Inferior parietal cortex (tissue), 1 donor: ENCODE data around the gene CSF1.

Experiments
- DNase-seq: peaks from one replicate; pipeline ENCODE4 v3.0.0-alpha.2; 2016; ENCODE audit errors: extremely low spot score

Gene CSF1

DNA sequence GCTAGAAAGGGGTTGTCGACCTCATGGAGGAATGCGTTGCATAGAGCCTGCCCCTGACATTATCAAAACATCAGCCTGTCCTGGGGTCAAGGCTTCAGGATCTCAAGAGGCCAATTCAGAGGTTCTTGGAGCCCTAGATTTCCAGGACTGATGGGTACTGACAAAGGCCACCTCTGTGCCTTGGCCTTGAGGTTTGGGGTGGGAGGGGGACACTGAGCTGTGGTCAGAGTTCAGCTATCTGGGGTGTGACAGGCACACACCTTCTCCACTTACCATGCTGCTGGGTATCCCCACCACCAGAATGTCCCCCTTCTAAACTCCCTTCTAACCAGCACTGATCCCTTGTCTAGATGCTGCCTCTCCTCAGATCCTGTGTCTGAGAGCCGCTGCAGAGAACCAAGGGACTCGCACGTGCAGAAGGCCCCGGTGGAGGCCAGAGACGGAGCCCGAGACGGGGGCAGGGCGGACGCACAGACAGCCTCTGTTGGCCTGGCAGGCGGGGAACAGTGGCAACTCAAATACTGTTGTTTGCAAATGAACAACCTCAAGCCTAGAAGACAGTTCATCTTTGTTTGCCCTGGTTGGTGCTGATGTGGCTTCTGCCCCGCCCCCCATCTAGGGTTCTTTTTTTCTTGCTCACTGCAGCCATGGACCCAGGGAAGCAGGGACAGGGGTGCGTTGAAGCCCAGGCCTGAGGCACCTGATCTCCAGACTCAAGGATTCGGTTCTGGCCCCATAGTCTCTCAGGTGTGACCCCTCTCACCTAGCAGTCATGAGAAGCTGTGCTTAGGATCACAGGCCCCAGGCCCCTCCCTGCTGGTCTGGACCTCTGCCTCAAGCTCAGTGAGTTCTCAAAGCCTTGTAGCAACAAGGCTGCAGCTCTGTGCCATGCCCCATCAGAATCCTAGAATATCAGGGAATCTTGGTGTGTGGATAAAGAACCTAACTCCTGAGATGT lies 28.1 kb upstream of the CSF1 start:
- peak; percentile 73 for DNase-seq

DNA sequence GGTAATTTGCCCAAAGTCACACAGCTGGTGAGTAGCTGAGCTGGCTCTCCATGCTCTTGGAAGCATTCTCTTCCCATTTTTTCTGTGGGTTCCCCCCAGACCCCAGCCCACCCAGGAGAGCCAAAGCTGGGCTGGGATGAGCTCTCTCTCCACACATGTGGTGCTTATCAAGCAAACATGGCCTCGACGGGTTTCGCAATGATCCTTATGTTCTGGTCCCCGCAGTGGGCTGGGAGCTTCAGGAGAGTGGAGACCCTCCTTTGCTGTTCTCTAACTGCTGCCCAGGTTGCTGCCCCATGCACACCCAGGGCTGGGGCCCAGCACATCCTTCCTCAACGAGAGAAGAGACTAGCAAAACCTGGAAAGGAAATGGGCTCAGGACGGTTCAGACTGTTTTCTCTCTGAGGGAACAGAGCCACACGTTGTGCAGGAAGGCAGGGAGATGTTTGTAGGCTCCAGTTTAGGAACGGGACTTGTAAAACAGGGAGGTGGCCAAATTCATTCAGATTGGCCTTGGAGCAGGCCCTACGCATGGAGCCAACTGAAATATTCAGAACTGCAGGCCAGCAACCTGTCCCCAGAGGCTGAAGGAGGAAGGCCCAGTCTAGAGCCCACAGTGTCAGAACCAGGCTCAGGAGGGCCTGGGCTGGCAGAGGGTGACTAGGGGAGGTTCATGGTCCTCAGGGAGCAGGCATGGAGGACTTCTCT lies 27.2 kb upstream of the CSF1 start:
- DNase-seq: no peak

DNA sequence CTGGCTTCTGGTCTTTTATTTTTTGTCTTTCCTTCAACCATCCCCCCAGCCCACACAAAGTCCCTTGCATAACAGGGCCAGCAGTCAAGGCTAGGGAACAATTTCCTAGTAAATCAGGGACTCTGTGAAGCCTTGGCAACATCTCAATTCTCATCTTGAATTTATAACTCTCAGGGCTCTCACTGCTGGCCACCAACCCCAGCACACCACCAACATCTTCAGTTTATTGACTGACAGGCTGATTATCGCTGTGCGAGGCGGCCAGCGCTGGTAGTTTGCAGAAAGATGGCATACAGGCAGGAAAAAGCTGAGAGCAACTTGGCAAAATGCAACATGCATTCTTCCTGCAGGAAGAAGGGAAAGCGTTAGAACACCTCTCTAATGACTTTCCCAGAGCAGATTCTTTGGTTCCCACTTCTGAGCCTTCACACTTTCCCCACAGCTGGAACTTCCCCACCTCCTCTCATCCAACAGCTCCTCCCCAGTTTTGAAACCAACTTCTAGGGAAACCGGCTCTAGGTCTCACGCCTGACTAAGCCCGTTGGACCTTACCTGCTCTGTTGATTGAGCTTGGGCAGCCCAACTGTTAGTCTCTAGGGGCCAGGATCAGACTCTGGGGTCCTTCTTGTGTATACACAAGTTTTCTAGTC lies 26.3 kb upstream of the CSF1 start:
- DNase-seq: no peak

DNA sequence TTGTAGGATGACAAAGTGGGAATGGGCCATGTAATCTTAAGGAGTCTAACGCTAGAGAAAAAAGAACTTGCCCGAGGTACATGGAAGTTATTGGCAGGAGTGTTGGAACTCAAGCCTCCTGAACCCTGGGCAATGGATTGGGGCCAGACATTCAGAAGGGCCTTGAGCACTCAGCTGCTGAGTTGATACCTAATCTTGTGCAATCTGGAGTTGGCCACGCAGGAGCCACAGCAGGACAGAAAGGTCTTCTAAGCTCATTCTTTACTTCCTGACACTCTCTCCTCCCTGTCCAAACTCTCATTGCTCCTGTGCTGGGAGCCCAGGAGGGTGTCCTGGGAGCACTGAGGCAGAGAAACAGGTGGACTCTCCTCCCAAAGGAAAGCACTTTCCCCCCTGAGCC lies 25.1 kb upstream of the CSF1 start:
- DNase-seq: no peak

DNA sequence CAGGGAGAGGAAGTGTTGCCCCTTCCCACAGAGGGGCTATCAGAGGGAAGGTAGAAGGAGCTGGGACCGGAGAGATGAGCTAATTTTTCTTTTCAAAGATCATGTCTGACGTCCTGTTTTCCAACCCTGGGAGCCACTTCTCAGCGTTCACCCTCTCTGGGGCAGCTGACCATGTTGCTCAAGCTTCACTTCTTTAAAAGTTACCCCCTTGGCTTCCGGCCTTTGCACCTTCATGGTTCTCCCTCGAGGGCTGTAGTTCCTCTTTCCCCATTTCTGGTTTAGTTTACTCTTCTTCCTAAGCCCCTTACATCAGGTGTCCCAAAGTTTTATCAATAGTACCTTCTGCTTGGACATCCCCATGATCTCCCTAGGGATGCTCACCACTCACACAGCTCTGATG lies 23.8 kb upstream of the CSF1 start:
- DNase-seq: no peak

DNA sequence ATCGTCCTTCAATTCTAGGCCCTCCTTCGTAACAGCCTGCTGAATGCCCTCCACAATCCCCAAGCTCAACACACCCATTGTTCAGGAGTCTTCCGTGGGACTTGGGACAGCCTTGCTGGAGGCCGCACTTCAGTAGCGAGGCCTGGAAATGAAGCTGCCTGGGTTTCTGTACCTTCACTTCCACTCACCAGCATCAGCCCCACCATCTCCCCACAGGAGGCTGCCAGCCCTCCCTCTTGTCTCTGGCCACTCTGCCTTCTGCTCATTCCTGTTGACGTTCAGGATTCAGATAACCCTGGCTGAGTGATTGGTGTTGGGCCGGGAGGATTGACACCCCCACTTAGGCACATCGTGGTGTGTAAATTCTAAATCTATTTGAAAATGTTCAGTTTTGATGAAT lies 23.4 kb upstream of the CSF1 start:
- DNase-seq: no peak

DNA sequence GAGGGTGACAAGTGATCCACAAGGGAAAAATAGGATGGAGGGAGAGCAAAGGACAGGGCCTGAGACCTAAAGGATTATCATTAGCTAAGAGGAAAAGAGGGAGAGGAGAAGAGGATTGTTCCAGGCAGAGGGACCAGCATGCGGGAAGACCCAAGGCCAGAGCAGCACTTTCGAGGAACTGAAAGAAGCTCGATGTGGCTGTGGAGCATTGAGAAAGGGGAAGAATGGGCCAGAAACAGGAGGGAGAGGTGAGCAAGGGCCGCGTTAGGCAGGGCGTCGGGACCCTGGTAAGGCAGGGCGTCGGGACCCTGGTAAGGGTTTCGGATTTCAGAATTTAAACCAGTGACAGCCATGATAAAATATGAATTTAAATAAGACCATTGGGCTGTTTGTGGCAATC lies 22.8 kb upstream of the CSF1 start:
- no peak for DNase-seq

DNA sequence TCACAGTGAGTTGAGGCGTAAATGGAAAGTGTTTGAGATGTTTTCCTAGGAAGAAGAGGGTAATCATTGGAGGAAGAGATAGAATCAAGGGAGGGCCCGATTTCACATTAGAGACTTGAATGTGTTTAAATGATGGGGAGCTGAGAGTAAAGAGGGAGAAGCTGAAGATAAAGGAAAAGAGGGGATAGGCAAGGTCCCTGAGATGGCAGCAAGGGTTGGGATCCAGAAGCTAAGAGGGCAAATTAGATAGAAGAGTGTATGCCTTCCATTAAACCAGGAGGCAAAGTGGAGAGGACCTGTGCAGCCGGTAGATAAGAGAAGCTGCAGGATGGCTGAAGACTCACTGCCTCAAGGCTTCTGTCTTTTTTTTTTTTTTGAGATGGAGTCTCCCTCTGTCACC lies 21.6 kb upstream of the CSF1 start:
- DNase-seq: no peak

DNA sequence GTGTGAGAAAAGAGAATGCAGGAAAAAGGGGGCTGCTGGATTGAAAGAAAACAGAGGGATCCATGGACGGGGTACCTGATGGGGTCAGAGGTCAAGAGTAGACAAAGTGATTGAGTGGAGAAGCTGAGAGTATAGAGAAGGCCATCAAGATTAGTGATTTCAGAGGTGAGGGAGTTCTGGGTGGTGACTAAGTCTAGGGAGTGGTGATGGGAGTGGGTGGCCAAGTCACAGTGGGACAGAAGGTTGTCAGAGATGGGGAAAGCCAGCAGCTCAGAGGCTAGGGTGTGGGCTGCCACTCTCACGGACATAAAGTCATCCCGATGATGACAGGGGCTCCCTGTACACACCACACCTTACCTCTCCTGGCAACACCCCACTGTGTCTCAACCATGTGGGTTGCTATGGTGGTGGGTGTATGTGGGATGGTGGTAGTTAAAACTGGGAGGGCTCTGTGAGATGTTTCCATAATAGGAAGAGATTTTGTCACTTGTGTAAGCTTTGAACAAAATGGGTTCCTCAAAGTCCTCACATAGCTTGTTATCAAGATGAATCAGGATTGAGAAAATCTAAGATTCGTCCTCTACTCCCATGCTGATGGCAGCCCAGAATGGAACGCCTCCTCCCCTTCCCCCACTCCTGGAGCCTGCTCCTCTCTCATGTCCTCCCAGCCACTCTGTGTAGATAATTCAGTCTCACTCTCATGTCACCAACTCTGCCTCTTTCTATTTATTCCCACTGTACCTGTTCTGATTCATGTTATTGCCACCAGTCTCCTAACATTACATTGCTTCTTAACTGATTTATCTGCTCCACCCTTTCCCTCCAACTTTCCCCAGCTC lies 20.3 kb upstream of the CSF1 start:
- DNase-seq: no peak

DNA sequence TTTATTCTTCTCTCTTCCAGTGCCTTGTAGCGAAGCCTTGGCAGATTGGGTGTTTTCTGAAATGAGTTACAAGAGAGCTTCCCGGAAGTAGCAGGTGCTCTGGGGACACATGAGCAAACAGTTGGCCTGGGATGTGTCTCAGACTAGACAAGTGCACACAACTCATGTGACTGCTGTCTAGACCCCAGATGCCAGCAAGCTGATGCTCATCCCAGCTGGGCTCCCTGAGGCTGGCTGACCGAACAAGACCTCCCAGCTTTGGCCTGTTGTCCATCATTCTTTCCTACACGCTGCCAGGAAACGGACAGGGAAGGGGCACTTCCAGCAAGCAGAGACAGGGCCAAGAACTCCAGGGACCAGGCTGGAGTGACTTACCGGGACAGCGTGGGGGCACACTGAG lies 18.7 kb upstream of the CSF1 start:
- no peak for DNase-seq

DNA sequence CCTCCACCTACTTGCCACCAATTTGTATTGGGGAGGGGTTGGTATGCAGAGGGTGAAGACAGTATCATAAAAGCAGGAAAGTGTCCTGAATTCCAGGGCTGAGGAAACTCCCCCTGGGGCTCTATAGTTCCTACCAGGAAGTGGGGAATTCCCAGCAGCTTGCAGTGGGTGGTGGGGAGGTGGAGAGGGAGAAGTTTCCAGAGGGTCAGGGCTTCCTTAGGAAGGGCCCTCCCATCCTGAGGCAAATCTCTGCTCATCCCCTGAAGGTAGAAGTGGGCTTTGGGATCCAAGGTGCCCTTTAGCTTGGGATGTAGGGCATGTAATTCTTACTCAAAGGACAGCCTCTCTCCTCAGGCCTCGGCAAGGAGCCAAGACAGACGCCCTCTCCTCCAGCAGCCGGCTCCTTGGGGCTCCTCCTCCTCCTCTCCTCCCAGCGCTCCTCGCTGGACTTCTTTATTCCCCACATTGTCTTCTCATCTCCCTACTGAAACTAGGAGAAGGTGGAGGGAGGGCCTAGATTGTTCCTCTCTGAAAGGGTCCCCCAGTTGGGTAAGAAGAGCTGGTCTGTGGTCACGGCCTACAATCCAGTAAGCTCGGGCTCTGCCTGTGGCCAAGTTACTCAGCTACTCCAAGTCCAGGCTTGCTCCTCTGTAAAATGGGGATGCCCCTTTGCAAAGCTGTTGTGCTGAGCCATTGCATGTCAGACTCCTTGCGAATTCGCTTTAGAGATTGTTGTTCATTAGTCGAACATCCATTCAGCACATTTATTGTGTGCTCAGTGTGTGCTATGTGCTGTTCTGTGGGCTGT lies 17.9 kb upstream of the CSF1 start:
- no peak for DNase-seq

DNA sequence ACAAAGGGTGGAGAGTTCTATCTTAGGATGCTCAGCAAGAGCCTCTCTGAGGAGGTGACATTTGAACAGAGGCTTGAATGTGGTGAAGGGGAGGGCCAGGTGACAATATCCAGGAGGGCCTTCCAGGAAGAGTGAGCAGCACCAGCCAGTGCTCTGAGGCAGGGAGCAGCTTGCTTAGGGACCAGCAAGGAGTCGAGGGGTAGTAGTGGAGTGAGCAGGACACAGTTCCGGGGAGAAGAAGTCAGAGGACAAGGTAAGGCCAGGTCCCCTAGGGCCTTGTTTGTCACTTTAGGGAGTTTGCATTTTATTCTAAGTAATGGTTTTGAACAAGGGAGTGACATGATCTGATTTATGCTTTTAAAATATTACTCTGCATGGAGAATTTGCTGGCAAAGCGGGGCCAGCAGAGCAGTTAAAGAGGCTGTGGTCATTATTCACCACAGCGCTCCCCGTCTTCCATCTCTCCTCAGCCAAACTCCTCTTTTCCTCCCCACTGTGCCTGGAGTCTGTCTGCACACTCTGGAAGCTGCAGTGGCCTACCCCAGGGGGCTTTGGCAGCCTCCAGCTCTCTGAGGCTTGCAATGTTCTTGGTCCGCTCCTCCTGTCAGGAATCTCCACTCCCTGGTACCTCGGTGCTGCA lies 17.0 kb upstream of the CSF1 start:
- DNase-seq: no peak

DNA sequence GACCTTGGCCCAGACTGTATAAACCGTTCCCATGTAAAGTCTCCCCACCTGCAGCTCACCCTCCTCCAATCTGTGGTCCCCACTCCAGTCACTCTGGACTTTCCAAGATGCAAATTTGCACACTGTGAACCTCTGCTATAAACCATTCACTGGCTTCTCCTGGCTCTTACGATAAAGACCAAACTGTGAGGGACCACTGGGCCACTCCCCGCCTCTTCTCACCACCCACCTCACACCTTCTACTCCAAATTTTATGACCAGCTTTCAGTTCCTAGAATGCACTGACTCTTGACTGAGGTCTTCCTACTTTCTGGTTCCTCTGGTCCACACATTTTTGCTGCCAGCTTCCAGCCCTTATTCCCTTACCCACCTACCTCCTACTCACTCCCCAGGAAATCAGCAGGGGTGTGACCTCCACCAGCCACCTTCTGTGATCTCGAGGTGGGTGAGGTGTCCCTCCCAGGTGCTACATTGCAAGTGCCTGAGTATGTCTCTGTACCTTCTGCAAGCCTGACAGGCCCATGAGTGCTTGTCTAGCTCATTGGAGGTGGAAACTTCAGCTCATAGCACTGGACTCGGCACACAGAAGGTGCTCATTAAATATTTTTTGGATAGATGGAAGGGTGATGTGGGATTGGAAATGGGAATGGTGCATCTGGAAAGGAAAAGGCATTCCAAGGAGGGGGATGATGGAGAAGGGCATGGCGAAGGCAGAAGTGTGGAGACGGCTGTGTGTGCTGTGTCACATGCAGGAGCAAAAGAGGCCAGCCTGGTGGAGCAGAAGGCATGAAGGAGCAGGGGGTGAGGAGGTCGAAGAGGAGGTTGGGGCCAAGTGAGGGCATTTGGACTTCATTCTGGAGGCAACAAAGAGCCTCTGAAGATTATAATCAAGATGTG lies 15.6 kb upstream of the CSF1 start:
- no peak for DNase-seq

DNA sequence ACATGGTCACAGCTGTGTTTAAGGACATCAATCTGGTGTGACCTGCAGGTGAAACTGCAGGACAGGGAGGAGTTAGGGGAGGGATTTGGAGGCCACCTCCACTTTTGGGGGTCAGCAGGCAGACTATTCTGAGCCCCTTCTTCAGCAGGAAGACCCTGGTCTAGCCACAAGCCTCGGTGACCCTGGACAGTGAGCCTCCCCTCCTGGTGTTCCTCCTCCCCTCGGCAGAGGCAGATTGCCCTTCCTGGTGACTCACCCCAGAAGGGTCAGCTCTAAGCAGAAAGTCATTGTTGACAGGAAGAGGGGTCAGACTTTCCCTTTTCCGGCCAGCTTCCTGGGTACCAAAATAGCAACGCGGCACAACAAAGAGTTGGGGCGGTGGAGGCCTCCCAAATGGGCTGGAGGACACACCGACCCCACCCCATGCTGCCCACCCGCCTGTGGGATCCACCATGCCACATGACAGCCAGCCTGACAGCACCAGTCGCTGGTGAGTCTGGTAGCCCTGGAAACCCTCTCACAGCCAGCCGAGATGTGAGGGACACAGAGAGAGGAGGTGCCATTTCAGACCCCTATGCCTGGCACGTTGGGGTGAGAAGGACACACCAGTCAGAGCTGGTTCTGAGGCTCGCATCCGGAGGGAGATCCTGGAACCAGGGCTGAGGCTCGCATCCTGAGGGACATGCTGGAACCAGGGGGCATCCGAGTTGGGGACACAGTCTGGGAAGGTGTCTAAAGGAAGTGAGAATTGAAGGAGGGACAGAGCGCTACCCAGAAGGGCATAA lies 14.7 kb upstream of the CSF1 start:
- DNase-seq: no peak

DNA sequence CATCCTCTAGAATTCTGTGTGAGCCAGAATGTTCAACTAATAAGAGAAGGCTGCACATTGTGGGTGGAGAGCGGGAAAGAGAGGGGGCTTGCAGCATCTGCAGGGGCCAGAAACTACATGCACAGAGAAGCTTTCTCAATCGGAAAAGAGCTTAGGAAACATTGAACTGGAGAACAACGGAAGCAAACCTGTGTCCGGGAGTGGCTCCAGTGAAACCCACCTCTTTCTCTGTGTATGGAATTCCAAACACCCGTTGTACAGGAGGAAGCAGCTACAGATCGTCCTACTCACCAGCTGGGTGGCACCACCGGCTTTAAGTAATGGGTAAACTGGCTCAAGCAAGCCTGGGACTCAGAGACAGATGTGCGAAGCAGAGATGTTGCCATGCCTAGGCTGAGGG lies 14.0 kb upstream of the CSF1 start:
- DNase-seq: no peak

DNA sequence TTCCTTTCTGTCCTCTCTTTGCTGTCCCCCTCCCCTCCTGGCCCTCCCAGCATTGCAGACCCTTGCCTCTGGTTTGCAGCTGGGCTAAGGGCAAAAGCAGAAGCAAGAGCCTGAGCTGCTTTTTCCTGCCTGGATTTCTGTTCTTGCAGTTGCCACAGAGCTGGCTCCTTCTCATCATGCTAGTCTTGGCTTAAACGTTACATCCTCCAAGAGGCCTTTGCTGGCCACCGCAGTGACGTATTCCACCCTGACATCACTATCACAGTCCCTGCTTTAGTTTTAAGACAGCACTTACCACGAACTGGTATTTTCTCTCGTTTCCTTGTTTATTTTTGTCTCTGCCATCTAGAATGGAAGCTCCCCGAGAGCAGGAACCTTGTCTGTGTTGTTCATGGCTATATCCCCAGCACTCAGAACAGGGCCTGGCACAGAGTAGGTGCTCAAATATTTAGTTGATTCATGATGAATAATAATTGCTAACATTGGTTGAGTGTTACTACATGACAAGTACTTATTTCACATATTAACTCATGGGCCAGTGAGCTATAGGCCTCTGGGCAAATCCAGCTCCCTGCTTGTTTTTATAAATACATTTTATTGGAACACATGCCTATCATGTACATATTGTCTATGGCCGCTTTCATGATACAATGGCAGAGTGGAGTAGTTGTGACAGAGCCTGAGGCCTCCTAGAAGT lies 13.2 kb upstream of the CSF1 start:
- no peak for DNase-seq

DNA sequence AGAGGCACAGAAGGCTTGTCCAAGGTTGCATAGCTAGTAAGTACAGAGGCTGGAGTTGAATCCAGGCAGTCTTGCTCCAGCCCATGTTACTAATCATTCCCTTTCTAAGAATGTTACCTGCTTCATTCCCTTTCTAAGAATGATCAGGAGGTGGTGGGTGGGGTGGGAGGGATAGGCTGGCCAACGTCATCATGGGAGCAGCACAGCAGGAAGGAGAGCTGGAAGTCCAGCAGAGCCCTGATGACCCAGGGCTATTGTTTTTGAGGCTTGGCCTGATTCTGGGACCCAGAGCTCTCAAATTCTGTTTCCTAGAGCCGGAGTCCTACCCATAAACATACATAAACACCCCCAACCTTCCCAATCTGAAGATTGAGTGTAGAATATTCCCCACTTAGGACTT lies 11.8 kb upstream of the CSF1 start:
- no peak for DNase-seq

DNA sequence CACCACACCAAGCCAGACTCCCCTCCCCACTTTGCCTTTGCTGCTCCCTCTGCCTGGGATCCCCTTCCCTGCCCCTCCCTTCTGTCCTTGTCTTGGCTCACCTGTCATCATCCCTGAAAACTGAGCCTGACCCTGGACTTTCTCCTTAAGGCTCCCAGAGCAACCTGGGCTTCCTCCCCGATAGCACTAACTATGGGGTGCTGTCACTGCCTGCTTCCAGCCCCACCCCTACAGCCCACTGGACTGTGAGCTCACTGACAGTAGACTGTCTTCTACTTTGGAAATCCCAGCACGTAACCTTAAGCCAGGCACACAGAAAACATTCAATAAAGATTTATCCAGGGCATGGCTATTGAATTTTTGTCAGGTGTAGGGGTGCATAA lies 9.5 kb upstream of the CSF1 start:
- DNase-seq: no peak
